Keratinocyte (primary cell): ENCODE data around the gene SLC49A4. TPM values are rescaled to one million over a fixed set of nuclear protein-coding genes. Genes with fewer than 3 reads are reported as not detected.

Experiments
- DNase-seq: peaks from one replicate; pipeline ENCODE4 v3.0.0-alpha.2; 2011; ENCODE audit warnings: low read depth, missing footprints, low spot score
- FAIRE-seq: peaks from 2 replicates; lab custom pipeline; 2011; peaks lifted over from hg19 to GRCh38; lab: Jason Lieb, UNC
- H2AFZ ChIP-seq: 2 replicates; pipeline ENCODE4 v1.6.0; 2012; ENCODE audit warnings: low read length, control low read depth, inconsistent platforms; ENCODE audit not compliant: control insufficient read depth
- H3K27ac ChIP-seq: 2 replicates; pipeline ENCODE4 v1.5.1; 2011; ENCODE audit warnings: low read length; ENCODE audit not compliant: control insufficient read depth, insufficient read depth
- H3K27me3 ChIP-seq: 3 replicates; pipeline ENCODE4 v1.6.0; 2011; ENCODE audit warnings: low read length; ENCODE audit not compliant: control insufficient read depth, insufficient read depth; ENCODE audit errors: extremely low read depth
- H3K36me3 ChIP-seq, 2 experiments: 2 replicates in 1 of 2; 3 replicates in 1 of 2; pipeline ENCODE4 v1.5.1; 2011; ENCODE audit warnings: low read length in 2 of 2, mild to moderate bottlenecking in 1 of 2; ENCODE audit not compliant: control insufficient read depth in 2 of 2, insufficient read depth in 2 of 2; ENCODE audit errors: extremely low read depth in 1 of 2
- H3K4me1 ChIP-seq: 3 replicates; pipeline ENCODE4 v1.5.1; 2011; ENCODE audit warnings: low read length; ENCODE audit not compliant: control insufficient read depth, insufficient read depth; ENCODE audit errors: extremely low read depth
- H3K4me2 ChIP-seq: 3 replicates; pipeline ENCODE4 v1.6.0; 2011; ENCODE audit warnings: low read depth, low read length; ENCODE audit not compliant: control insufficient read depth, insufficient read depth; ENCODE audit errors: extremely low read depth
- H3K4me3 ChIP-seq, 3 experiments: fragments of 200-600 bp in 1 of 3; sonication (generic) in 1 of 3; 2 replicates in 2 of 3; 3 replicates in 1 of 3; pipeline ENCODE4 v1.5.1; 2011 to 2016; ENCODE audit warnings: low read length in 3 of 3, mild to moderate bottlenecking in 3 of 3, control low read depth in 2 of 3, inconsistent platforms in 1 of 3, low read depth in 1 of 3, mixed read lengths in 1 of 3, mixed run types in 1 of 3, moderate library complexity in 1 of 3; ENCODE audit not compliant: control insufficient read depth in 2 of 3, insufficient read depth in 2 of 3; ENCODE audit errors: extremely low read depth in 1 of 3
- H3K79me2 ChIP-seq: 2 replicates; pipeline ENCODE4 v1.6.0; 2012; ENCODE audit warnings: low read length; ENCODE audit not compliant: control insufficient read depth, insufficient read depth
- H3K9ac ChIP-seq: 3 replicates; pipeline ENCODE4 v1.6.0; 2011; ENCODE audit warnings: low read length; ENCODE audit not compliant: control insufficient read depth, insufficient read depth; ENCODE audit errors: extremely low read depth
- H3K9me1 ChIP-seq: 3 replicates; pipeline ENCODE4 v1.6.0; 2011; ENCODE audit warnings: low read length; ENCODE audit not compliant: control insufficient read depth, insufficient read depth; ENCODE audit errors: extremely low read depth
- H3K9me3 ChIP-seq: 2 replicates; pipeline ENCODE4 v1.5.1; 2012; ENCODE audit warnings: low read depth, low read length; ENCODE audit not compliant: control insufficient read depth
- H4K20me1 ChIP-seq: 3 replicates; pipeline ENCODE4 v1.6.0; 2011; ENCODE audit warnings: low read length; ENCODE audit not compliant: control insufficient read depth, insufficient read depth; ENCODE audit errors: extremely low read depth
- EZH2 ChIP-seq: IDR thresholded peaks from one replicate; pipeline ENCODE4 v1.6.1; 2012; ENCODE audit warnings: inconsistent platforms, mild to moderate bottlenecking, low read length, moderate library complexity
- dilution Hi-C: fragments of 300-500 bp; cut with MboI; formaldehyde crosslinking; loops from one replicate; pipeline ENCODE4 v1.7.0; 2020; ENCODE audit warnings: low sequenced_read_pairs; ENCODE audit not compliant: extremely low pct_ligation_motif_present
- polyA plus RNA-seq, 5 experiments: library from polyadenylated mRNA; depleted of rRNA in 3 of 5; stranded (reverse) in 3 of 5; stranded (forward) in 1 of 5; unstranded in 1 of 5; fragments of >200 nt; gene quantifications; 1 replicate in 1 of 5; 2 replicates in 3 of 5; 3 replicates in 1 of 5; pipeline versions ENCODE4 v1.2.1 to v1.2.3, GENCODE V29; 2011 to 2012; ENCODE audit warnings: missing spikeins in 2 of 5, low read depth in 1 of 5, low replicate concordance in 1 of 5
- TF ChIP-seq, protein P1 (sequence below), 3 experiments: IDR thresholded peaks in 1 of 3; conservative IDR thresholded peaks in 1 of 3; optimal IDR thresholded peaks in 1 of 3; 2 replicates in 2 of 3; 3 replicates in 1 of 3; pipeline versions ENCODE3 to v1.5.1; 2011; ENCODE audit warnings: low read length in 3 of 3, mild to moderate bottlenecking in 3 of 3, moderate library complexity in 2 of 3, control low read depth in 1 of 3, inconsistent platforms in 1 of 3; ENCODE audit not compliant: insufficient read depth in 2 of 3; ENCODE audit errors: extremely low read depth in 1 of 3

The SLC49A4 gene
- polyA plus RNA-seq, 1 donor (not counting 4 experiments of a cell fraction or from before 2014, with no cell fraction given), result 18.2 TPM

DNA sequence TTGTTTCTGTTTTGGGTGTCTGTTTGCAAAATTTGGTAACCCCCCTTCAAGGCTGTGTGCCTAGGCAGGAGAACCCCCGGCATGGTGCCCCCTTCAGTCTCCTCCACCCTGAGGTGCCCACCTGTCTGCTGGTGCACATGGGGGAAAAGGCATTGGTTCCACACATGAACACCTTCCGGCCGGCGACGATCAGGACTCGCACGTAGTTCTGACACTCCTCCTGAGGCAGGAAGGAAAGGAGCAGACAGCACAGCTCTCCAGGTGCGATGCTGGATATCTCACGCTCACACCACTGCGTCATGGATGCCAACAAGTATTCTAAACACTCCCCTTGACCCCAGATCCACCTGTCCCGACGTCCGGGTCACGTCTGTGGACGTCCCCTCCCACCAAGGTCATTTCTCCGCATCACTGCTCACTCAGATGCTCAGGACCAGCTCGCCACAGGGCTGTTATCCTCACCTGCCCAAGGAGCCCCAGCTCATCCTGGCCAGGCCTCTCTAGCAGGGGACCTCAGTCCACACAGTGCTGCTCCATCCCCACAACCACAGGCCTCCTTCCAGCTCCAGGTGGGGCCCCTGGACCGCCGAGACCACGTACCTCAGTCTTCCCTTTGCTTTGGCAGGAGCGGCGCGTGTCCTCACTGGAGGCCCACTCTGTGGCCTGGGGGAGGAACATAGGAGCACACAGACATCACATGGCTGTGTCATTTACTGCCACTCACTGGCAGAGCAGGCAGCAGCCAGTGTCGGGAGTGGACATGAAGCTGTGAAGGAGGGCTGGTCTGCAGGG lies 133.7 kb downstream of the SLC49A4 start:
- H2AFZ ChIP-seq, result no peak overlapping the region
- H3K4me1 ChIP-seq, result peaks cover 44% of the 10 kb centered on the region
- no peaks in the 10 kb centered on the region for H3K9me1 ChIP-seq
- H3K4me2 ChIP-seq, result no peak overlapping the region
- dilution Hi-C loops, result no loop called here
- DNase-seq (no peak), FAIRE-seq (no peak)
- no peak overlapping the region for H3K27ac ChIP-seq
- no peaks in the 10 kb centered on the region for H4K20me1 ChIP-seq
- no peaks in the 10 kb centered on the region for H3K36me3 ChIP-seq
- no peaks in the 10 kb centered on the region for H3K9me3 ChIP-seq
- no peaks in the 10 kb centered on the region for H3K79me2 ChIP-seq
- no peaks in the 10 kb centered on the region for H3K27me3 ChIP-seq
- H3K4me3 ChIP-seq, result no peak overlapping the region
- TF ChIP-seq, protein P1, sequence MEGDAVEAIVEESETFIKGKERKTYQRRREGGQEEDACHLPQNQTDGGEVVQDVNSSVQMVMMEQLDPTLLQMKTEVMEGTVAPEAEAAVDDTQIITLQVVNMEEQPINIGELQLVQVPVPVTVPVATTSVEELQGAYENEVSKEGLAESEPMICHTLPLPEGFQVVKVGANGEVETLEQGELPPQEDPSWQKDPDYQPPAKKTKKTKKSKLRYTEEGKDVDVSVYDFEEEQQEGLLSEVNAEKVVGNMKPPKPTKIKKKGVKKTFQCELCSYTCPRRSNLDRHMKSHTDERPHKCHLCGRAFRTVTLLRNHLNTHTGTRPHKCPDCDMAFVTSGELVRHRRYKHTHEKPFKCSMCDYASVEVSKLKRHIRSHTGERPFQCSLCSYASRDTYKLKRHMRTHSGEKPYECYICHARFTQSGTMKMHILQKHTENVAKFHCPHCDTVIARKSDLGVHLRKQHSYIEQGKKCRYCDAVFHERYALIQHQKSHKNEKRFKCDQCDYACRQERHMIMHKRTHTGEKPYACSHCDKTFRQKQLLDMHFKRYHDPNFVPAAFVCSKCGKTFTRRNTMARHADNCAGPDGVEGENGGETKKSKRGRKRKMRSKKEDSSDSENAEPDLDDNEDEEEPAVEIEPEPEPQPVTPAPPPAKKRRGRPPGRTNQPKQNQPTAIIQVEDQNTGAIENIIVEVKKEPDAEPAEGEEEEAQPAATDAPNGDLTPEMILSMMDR (optimal IDR thresholded peaks at IDR 0.05 in 1 of 3, IDR thresholded peaks at IDR 0.05 in 1 of 3, conservative IDR thresholded peaks at IDR 0.05 in 1 of 3; ENCODE audit: extremely low read depth in 1 of 3, insufficient read depth in 2 of 3, low read length in 3 of 3), result peak in 1 of 3 experiments; percentile 25
- TF ChIP-seq EZH2, result no peak
- H3K9ac ChIP-seq, result no peak overlapping the region

- FAIRE-seq (no peak), DNase-seq (no peak)
- no peaks in the 10 kb centered on the region for H3K27me3 ChIP-seq
- no peaks in the 10 kb centered on the region for H4K20me1 ChIP-seq
- no peaks in the 10 kb centered on the region for H3K9me1 ChIP-seq
- no peaks in the 10 kb centered on the region for H3K36me3 ChIP-seq
- H3K4me2 ChIP-seq, result no peak overlapping the region
- no peaks in the 10 kb centered on the region for H3K79me2 ChIP-seq
- H3K4me1 ChIP-seq, result peaks cover 49% of the 10 kb centered on the region
- H2AFZ ChIP-seq, result no peak overlapping the region
- no peak overlapping the region for H3K9ac ChIP-seq
- no peak overlapping the region for H3K4me3 ChIP-seq
- no peak for TF ChIP-seq EZH2
- TF ChIP-seq, protein P1 (optimal IDR thresholded peaks at IDR 0.05 in 1 of 3, IDR thresholded peaks at IDR 0.05 in 1 of 3, conservative IDR thresholded peaks at IDR 0.05 in 1 of 3; ENCODE audit: extremely low read depth in 1 of 3, insufficient read depth in 2 of 3, low read length in 3 of 3), result no peak
- dilution Hi-C loops, result no loop called here
- no peak overlapping the region for H3K27ac ChIP-seq
- H3K9me3 ChIP-seq, result no peaks in the 10 kb centered on the region
Observed at GRCh38 chr3:122929188-122930062, 134.6 kb downstream of the SLC49A4 start.
